ENCODE measurements around the gene RACK1.

GRCh38 chr5:181203093-181203711 is 40.5 kb downstream of the RACK1 start:
- TF ChIP-seq, protein P1, sequence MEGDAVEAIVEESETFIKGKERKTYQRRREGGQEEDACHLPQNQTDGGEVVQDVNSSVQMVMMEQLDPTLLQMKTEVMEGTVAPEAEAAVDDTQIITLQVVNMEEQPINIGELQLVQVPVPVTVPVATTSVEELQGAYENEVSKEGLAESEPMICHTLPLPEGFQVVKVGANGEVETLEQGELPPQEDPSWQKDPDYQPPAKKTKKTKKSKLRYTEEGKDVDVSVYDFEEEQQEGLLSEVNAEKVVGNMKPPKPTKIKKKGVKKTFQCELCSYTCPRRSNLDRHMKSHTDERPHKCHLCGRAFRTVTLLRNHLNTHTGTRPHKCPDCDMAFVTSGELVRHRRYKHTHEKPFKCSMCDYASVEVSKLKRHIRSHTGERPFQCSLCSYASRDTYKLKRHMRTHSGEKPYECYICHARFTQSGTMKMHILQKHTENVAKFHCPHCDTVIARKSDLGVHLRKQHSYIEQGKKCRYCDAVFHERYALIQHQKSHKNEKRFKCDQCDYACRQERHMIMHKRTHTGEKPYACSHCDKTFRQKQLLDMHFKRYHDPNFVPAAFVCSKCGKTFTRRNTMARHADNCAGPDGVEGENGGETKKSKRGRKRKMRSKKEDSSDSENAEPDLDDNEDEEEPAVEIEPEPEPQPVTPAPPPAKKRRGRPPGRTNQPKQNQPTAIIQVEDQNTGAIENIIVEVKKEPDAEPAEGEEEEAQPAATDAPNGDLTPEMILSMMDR (IDR thresholded peaks at IDR 0.05; ENCODE audit: low read depth, low read length, missing input control), result no peak
- TF ChIP-seq TAF1 (conservative IDR thresholded peaks at IDR 0.05) (no peak), GABPA (IDR thresholded peaks at IDR 0.05 in 1 of 2, conservative IDR thresholded peaks at IDR 0.05 in 1 of 2) (no peak), SP1 (IDR thresholded peaks at IDR 0.05) (no peak), JUND (IDR thresholded peaks at IDR 0.05) (no peak), RAD21 (IDR thresholded peaks at IDR 0.05) (no peak), MAX (IDR thresholded peaks at IDR 0.05) (no peak), HNF4G (IDR thresholded peaks at IDR 0.05) (no peak), ZBTB33 (IDR thresholded peaks at IDR 0.05) (no peak), FOXA1 (IDR thresholded peaks at IDR 0.05) (no peak)
- TF ChIP-seq, protein P2, sequence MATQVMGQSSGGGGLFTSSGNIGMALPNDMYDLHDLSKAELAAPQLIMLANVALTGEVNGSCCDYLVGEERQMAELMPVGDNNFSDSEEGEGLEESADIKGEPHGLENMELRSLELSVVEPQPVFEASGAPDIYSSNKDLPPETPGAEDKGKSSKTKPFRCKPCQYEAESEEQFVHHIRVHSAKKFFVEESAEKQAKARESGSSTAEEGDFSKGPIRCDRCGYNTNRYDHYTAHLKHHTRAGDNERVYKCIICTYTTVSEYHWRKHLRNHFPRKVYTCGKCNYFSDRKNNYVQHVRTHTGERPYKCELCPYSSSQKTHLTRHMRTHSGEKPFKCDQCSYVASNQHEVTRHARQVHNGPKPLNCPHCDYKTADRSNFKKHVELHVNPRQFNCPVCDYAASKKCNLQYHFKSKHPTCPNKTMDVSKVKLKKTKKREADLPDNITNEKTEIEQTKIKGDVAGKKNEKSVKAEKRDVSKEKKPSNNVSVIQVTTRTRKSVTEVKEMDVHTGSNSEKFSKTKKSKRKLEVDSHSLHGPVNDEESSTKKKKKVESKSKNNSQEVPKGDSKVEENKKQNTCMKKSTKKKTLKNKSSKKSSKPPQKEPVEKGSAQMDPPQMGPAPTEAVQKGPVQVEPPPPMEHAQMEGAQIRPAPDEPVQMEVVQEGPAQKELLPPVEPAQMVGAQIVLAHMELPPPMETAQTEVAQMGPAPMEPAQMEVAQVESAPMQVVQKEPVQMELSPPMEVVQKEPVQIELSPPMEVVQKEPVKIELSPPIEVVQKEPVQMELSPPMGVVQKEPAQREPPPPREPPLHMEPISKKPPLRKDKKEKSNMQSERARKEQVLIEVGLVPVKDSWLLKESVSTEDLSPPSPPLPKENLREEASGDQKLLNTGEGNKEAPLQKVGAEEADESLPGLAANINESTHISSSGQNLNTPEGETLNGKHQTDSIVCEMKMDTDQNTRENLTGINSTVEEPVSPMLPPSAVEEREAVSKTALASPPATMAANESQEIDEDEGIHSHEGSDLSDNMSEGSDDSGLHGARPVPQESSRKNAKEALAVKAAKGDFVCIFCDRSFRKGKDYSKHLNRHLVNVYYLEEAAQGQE (IDR thresholded peaks at IDR 0.05), result no peak
- TF ChIP-seq, protein P3, sequence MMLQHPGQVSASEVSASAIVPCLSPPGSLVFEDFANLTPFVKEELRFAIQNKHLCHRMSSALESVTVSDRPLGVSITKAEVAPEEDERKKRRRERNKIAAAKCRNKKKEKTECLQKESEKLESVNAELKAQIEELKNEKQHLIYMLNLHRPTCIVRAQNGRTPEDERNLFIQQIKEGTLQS (IDR thresholded peaks at IDR 0.05), result no peak

Data from liver (tissue), 3 donors.